COLO668 (cell line): Measurements from ENCODE around the gene CDH1.

Experiments used
- DNase-seq: peaks from one replicate; lab custom pipeline; 2025; ENCODE audit not compliant: unreplicated experiment; lab: John Stamatoyannopoulos, UW

The CDH1 gene

GRCh38 chr16:68843482-68844210, 106.6 kb downstream of the CDH1 start, which contains the start of gene TANGO6:
Gene TANGO6 (plus strand): TSS chr16:68843531. CDS start chr16:68843618, 87 bp downstream.
- peak; percentile 86 for DNase-seq

GRCh38 chr16:68844211-68844564, 107.1 kb downstream of the CDH1 start:
- no peak for DNase-seq

- no peak for DNase-seq
These were observed 111.7 kb downstream of the CDH1 start for GRCh38 chr16:68848786-68849185.

GRCh38 chr16:68850481-68850880, 113.4 kb downstream of the CDH1 start:
- no peak for DNase-seq

- no peak for DNase-seq
These were observed 114.5 kb downstream of the CDH1 start for GRCh38 chr16:68851601-68852000.

- DNase-seq, result no peak
These were observed 120.4 kb downstream of the CDH1 start for GRCh38 chr16:68857479-68857878.

GRCh38 chr16:68859828-68860227, 122.7 kb downstream of the CDH1 start:
- DNase-seq, result no peak

GRCh38 chr16:68860978-68861892, 124.1 kb downstream of the CDH1 start:
- DNase-seq, result no peak

GRCh38 chr16:68866933-68867332, 129.8 kb downstream of the CDH1 start:
- no peak for DNase-seq

- no peak for DNase-seq
These were observed 132.5 kb downstream of the CDH1 start for GRCh38 chr16:68869492-68870088.

- no peak for DNase-seq
These were observed 136.8 kb downstream of the CDH1 start for GRCh38 chr16:68873635-68874471.

GRCh38 chr16:68875871-68876270, 138.8 kb downstream of the CDH1 start:
- no peak for DNase-seq

GRCh38 chr16:68883685-68884084, 146.6 kb downstream of the CDH1 start:
- no peak for DNase-seq

GRCh38 chr16:68884401-68884800, 147.3 kb downstream of the CDH1 start:
- no peak for DNase-seq
